GM12891 (cell line): ENCODE measurements around the gene ACSS1.
A peak's percentile ranks its signal among the peaks of the same experiment; 100 is the strongest.

Experiments used
- DNase-seq: peaks from one replicate; pipeline ENCODE4 v3.0.0; 2011; ENCODE audit warnings: low spot score; ENCODE audit not compliant: insufficient read length
- FAIRE-seq: peaks from 2 replicates; lab custom pipeline; 2011; peaks lifted over from hg19 to GRCh38; lab: Jason Lieb, UNC
- PAX5 ChIP-seq: IDR thresholded peaks from 2 replicates; pipeline ENCODE4 v1.6.1; 2011; ENCODE audit warnings: low read length, moderate library complexity, mild to moderate bottlenecking; ENCODE audit not compliant: insufficient read depth, severe bottlenecking
- POLR2A ChIP-seq: IDR thresholded peaks from 2 replicates; pipeline ENCODE4 v1.6.1; 2011; ENCODE audit warnings: low read depth, low read length, control low read depth
- POLR2AphosphoS5 ChIP-seq: IDR thresholded peaks from 2 replicates; pipeline ENCODE4 v1.6.1; 2011; ENCODE audit warnings: low read depth, low read length, control low read depth
- POU2F2 ChIP-seq: IDR thresholded peaks from 2 replicates; pipeline ENCODE4 v1.6.1; 2011; ENCODE audit warnings: low read depth, mild to moderate bottlenecking, control low read depth, low read length, moderate library complexity
- SPI1 ChIP-seq: IDR thresholded peaks from 2 replicates; pipeline ENCODE4 v1.6.1; 2011; ENCODE audit warnings: low read depth, low read length, control low read depth
- TAF1 ChIP-seq: IDR thresholded peaks from 2 replicates; pipeline ENCODE4 v1.6.1; 2011; ENCODE audit warnings: low read depth, low read length, control low read depth

Gene ACSS1

DNA sequence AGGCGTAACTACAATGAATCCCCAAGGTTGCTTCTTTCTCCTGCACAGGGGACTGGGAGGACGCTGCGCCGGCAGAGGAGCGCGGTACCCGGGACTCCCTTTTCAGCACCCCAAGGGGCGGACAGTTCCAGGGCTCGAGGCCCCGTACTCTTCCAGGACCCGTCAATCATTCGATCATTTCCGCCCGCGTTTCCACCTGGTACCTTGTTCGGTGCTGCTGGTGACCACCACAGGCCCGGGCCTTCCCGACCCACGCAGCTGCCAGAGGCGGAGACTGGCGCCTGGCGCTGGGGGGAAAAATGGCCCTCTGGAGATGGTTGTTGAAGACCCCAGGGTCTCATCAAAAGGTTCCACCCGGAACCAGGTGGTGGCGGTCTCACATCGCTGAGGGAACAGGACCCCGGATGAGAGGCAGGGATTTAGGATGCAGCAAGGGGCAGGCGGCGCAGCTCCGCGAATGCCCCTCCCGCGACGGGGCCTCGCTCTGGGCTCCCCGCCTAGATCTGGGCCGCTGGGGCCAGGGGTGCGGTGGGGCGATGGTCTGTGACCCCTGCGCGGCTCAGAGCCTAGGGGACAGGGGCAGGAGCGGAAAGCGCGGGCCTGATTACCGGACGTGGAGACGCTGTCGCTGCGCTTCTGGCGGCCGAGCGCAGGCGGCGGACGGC is 23.3 kb upstream of the ACSS1 start:
- FAIRE-seq: no peak
- DNase-seq: no peak
- TF ChIP-seq POLR2AphosphoS5: no peak
- no peak for TF ChIP-seq POU2F2
- no peak for TF ChIP-seq POLR2A
- no peak for TF ChIP-seq TAF1
- no peak for TF ChIP-seq SPI1
- no peak for TF ChIP-seq PAX5

DNA sequence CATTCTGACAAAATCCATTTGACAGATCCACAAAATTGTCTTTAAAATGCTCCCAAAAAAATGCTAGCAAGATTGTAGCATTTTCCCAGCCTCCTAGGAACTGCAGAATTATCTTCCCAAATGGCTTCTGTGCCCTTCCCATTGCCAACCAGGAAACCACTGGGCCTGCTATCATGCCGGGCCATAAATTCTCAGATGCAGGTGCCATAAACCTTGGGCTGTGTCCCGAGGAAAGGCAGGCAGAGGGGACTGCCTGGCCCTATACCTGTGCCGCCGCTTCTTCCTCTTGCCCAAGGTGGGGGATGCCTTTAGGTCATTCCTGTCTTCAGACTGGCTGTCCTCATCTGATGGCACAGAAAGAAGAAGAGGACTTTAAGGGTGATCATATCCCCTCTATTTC is 21.2 kb upstream of the ACSS1 start:
- no peak for FAIRE-seq
- TF ChIP-seq TAF1 (no peak), POLR2AphosphoS5 (no peak), POU2F2 (no peak), POLR2A (no peak), PAX5 (no peak), SPI1 (no peak)
- DNase-seq: no peak

DNA sequence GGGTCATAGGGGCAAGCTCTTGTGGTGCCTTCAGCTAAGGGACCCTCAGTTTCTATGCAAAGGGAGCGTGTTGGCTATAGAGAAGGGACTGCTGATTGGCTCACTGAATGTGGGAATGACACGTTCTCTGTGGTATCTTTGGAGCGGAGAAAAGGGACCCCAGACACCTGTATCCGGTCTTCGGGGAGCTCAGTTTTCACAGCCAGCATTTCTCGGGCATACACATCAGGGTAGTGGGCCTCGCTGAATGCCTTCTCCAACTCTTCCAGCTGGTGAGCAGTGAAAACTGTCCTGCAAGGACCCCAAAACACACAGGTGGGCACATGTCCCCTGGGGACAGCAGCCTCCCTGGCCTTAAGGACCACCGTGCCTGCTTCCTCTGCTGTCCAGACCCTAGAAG is 20.7 kb upstream of the ACSS1 start:
- FAIRE-seq: no peak
- TF ChIP-seq PAX5 (no peak), POLR2A (no peak), TAF1 (no peak), POLR2AphosphoS5 (no peak), POU2F2 (no peak), SPI1 (no peak)
- DNase-seq: no peak

DNA sequence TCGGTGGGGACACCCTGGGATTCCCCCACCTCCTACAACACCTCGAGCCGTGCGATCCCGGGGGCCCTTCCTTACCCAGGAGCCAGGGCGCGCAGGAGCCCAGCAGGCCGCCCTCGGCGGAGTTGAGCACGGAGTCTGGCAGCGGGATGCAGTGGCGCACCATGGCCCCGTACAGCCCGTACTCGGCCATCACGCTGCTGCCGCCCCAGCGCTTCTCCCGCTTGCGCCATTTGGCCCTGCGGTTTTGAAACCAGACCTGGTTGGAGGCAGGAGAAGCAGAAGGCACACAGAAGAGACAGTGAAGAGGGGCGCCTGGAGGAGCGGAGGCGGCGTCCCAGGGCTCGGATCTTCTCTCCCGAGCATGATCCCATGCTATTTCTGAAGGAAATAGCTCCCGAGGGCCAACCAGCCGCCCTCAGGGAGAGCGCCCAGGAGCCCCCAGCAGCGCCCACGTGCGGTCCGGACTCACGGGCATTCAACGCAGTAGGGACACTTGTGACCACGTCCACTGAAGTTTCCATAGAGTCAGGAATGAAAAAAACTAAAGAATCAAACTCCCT is 19.8 kb upstream of the ACSS1 start:
- DNase-seq (no peak), FAIRE-seq (no peak)
- no peak for TF ChIP-seq POU2F2
- TF ChIP-seq TAF1: no peak
- TF ChIP-seq PAX5: no peak
- TF ChIP-seq POLR2A: no peak
- TF ChIP-seq SPI1: no peak
- TF ChIP-seq POLR2AphosphoS5: no peak

DNA sequence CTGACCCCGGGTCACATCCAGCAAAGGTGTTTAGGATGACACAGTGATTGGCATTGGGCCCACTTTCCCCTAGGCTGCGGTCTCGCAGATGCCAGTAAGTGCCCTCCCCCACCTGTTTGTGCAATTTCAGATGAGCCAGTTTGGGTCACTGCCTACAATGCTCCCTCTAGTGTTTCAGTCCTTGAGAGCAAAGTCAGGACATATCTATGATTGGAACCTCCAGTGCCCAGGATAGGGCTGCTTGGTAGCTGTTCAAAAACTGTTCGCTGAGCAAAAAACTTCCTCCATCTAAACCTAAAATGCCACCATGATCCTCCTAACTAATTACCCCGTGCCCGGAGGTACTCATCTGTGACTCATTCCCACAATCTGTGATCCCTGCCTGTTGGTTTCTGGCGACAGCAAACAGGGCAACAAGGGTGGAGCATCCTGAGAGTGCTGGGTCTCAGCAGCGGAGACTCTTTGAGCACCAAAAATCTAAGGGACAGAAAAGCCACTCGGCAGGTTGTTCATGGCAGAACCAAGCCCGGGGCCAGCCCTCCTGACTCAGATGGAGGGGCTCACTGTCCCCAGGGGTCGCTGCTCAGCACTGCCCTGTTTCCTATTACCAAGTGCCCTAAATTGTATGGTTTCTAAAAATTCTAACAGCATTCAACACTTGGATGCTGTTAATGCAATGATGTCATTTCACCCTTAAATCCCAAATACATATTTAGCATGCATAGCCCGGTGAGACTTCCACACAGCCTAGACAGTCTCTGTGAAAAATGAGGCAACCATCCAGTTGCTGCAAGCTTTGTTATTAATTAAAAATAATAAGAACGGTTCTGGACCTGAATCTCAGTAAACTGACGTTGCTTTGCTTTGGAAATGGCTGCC is 19.0 kb upstream of the ACSS1 start:
- DNase-seq (no peak), FAIRE-seq (peak; percentile 20)
- no peak for TF ChIP-seq TAF1
- TF ChIP-seq POU2F2: no peak
- TF ChIP-seq SPI1: no peak
- no peak for TF ChIP-seq POLR2A
- TF ChIP-seq PAX5: no peak
- no peak for TF ChIP-seq POLR2AphosphoS5

DNA sequence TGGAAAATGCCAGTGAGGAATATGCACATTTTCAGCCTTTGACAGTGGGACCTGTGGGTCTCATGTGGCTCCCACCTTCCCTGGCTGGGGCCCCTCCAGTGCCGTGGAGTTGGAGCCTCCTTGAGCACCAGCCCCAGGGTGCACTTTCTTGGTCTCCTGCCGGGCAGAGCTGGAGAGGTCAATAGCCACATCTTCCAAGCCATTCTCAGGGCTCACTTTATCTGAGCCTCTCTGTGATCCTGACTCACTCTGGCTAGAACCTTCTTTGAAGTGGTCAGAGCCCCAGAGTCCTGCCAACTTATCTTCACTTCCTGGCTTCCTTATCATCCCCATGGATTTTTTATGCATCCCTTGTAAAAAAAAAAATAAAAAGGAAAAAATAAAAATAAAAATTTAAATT is 18.3 kb upstream of the ACSS1 start:
- no peak for TF ChIP-seq POU2F2
- TF ChIP-seq SPI1: no peak
- no peak for TF ChIP-seq POLR2A
- no peak for TF ChIP-seq PAX5
- no peak for TF ChIP-seq TAF1
- no peak for TF ChIP-seq POLR2AphosphoS5
- DNase-seq (no peak), FAIRE-seq (no peak)

DNA sequence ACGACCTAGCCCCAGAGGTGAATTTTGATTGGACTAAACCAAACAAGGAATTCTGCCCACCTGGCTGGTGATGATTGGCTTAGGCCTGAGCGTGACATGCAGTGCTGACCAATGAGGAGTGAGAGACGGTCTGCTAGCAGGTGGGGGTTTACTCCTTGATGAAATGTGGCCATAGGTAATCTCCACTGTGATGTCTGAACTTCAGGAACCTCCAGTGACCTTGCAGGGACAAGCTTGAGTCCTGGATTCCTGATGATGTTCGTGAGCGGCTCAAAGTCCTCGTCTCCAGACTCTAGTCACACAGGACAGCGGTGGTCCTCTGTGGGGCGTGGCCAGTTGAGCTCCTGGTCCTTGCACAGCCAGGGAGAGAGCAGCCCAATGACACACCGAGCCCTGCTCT is 15.6 kb upstream of the ACSS1 start:
- FAIRE-seq (no peak), DNase-seq (no peak)
- TF ChIP-seq POLR2AphosphoS5 (no peak), TAF1 (no peak), SPI1 (no peak), POLR2A (no peak), PAX5 (no peak), POU2F2 (no peak)

DNA sequence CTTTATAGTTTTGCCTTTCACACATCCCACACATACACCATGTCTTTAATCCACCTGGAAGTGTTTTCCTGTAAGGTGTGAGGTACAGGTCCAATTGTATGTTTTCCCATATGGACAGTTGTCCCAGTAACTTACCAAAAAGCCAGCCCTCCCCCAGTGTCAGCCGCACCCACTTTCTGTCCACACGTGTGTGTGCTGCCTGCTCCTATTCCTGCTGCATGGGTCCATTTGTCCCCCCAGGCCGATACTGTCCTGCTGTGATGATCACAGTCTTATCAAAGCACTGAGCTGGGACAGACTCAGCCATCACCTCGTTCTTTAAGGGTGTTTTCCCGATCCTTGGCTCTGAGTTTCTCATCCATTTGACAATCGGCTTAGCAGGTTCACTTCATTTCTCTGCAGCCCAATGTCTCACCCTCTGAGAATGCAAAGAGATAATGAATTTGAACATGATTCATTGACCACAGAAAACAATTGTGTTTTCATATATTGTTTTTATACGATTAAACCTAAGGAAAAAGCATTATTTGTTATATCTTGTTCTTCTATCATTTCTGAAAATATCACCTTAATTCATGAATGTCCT is 14.4 kb upstream of the ACSS1 start:
- TF ChIP-seq POLR2A (no peak), POLR2AphosphoS5 (no peak), TAF1 (no peak), SPI1 (no peak), PAX5 (no peak), POU2F2 (no peak)
- FAIRE-seq (no peak), DNase-seq (no peak)

DNA sequence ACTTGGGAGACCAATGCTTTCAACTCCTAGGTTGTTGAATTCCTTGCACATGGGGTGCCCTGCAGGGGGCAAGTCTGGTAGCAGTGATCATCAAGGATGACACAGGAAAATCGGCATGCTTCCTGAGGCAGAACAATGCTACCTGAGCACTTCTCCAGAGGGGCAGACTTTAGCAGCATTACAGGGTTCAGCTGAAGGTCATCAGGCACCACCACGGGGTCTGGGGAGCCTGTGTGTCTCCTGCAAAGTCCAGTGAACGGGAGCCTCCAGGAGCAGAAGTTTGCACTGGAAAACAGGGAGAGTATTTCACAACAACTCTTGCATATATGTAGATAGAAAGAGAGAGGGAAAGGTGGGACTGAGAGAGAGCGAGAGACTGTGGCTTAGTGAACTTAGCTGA is 13.8 kb upstream of the ACSS1 start:
- DNase-seq: no peak
- FAIRE-seq: no peak
- no peak for TF ChIP-seq POLR2A
- TF ChIP-seq POLR2AphosphoS5: no peak
- TF ChIP-seq PAX5: no peak
- TF ChIP-seq SPI1: no peak
- TF ChIP-seq POU2F2: no peak
- TF ChIP-seq TAF1: no peak

DNA sequence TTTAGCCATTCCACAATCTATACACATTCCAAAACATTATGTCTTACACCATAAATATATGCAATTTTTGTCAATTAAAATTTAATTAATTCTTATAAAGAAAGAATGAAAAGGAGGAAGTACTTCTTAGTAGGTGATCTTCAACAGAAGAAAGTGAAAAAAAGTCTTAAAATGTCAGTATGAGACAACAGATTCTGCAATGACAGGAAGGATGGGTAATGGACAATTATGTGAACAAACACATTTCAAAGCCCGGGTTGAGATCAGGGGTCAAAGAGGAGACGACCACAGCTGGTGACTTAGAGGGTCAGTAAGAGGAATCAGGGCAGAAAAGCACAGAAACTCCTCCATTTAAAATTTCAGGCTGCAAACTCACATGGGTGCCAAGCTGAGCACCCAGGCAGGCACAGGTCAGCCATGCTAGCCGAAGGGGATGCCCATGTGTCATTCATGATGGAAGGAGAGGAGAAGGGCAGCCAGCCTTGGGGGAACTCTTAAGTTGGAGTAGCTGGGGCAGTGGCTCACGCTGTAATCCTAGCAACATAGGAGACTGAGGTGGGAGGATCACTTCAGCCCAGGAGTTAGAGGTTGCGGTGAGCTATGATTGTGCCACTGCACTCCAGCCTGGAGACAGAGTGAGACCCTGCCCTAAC is 13.0 kb upstream of the ACSS1 start:
- TF ChIP-seq POLR2AphosphoS5 (no peak), TAF1 (no peak), POU2F2 (no peak), PAX5 (no peak), POLR2A (no peak), SPI1 (no peak)
- DNase-seq: no peak

More for the DNA sequence above, 13.0 kb upstream of the ACSS1 start:
- FAIRE-seq: no peak
